Measurements from ENCODE around the gene SPSB2. TPM values are rescaled to one million over a fixed set of nuclear protein-coding genes. Genes with fewer than 3 reads are reported as not detected.
A peak's percentile ranks its signal among the peaks of the same experiment; 100 is the strongest.

The SPSB2 gene
- total and polyA plus RNA-seq, 9 of the 15 experiments (the other 6 are each of a cell fraction or from before 2014, with no cell fraction given) = 0.10 to 10.6 (median 1.9) TPM

GRCh38 chr12:6824901-6825381 is 48.2 kb downstream of the SPSB2 start:
- no peaks in the 10 kb centered on the region for H3K9me3 ChIP-seq (replicated peaks; ENCODE audit: control insufficient read depth, insufficient read depth, low read depth, low read length)
- ChIA-PET CTCF (ENCODE audit: low intra/inter-chr PET ratio) (interaction anchor here (1.2 to 1.9 kb wide), 3 partner anchors 71 to 257 kb away, joined by 3 to 15 read pairs (median 6); partner anchors contain the start of gene MLF2), POLR2A (interaction anchor here (0.6 to 0.7 kb wide), 2 partner anchors 9 to 222 kb away, joined by 3 to 5 read pairs; no protein-coding TSS in a partner anchor)
- H3K4me1 ChIP-seq (replicated peaks in 1 of 2; ENCODE audit: control insufficient read depth in 2 of 2, insufficient read depth in 2 of 2, low read length in 2 of 2) = peaks cover 18 to 53% of the 10 kb centered on the region in 2 experiments; a peak in 4 of 5 replicates
- intact Hi-C loops (cut with micrococcal nuclease) (loop anchor here (1.0 to 10.0 kb wide), 5 partner anchors 48 to 270 kb away; partner anchors contain the start of genes IFFO1 and MLF2), in situ Hi-C loops (cut with MboI) (no loop called here)
- TF ChIP-seq BDP1 (IDR thresholded peaks at IDR 0.05; ENCODE audit: insufficient read depth, insufficient read length) (no peak), KLF10 (CRISPR knock-in tag; IDR thresholded peaks at IDR 0.05) (no peak), SIN3A (IDR thresholded peaks at IDR 0.05; ENCODE audit: borderline replicate concordance in 2 of 2, control insufficient read depth in 1 of 2, low read depth in 2 of 2, low read length in 2 of 2) (no peak), THRB (CRISPR knock-in tag; conservative IDR thresholded peaks at IDR 0.05) (no peak), ZNF444 (CRISPR knock-in tag; IDR thresholded peaks at IDR 0.05) (no peak), ZNF79 (CRISPR knock-in tag; IDR thresholded peaks at IDR 0.05; ENCODE audit: low read depth) (no peak)
- peak overlapping the region in 1 of 2 experiments; percentile 58; a peak in 1 of 4 replicates for H3K9ac ChIP-seq (ENCODE audit: insufficient read depth in 1 of 2, low read depth in 2 of 2, low read length in 2 of 2)
- ATAC-seq = no peak
- peaks cover 20% of the 10 kb centered on the region for H3K79me2 ChIP-seq (ENCODE audit: control insufficient read depth, insufficient read depth, low read length)
- no TSS peak for BruUV-seq (replicated peaks)
- H2AFZ ChIP-seq (ENCODE audit: low read depth, low read length) = no peak overlapping the region
- H3K4me2 ChIP-seq (ENCODE audit: insufficient read depth, low read length) = no peak overlapping the region
- no peak overlapping the region for H3K4me3 ChIP-seq
- FAIRE-seq = no peak
- no peak for DNase-seq (ENCODE audit: extremely low read depth in 1 of 4, low spot score in 3 of 4)
- no peaks in the 10 kb centered on the region for H4K20me1 ChIP-seq (replicated peaks; ENCODE audit: control insufficient read depth, insufficient read depth, low read length)
- H3K36me3 ChIP-seq (ENCODE audit: control insufficient read depth, insufficient read depth, low read length) = peaks cover 3% of the 10 kb centered on the region; the same call in 1 of the 3 replicates
- WGBS (ENCODE audit: insufficient coverage, low coverage, missing lambda C conversion rate) = 37% methylated on average over 11 of the region's 12 CpGs
- H3K9me1 ChIP-seq (ENCODE audit: control insufficient read depth, insufficient read depth, low read length) = no peaks in the 10 kb centered on the region
- H3K27me3 ChIP-seq (ENCODE audit: control insufficient read depth in 2 of 2, insufficient read depth in 2 of 2, low read length in 2 of 2) = peaks cover 0 to 4% of the 10 kb centered on the region in 2 experiments; a peak in 2 of 5 replicates
- H3K27ac ChIP-seq (ENCODE audit: extremely low read depth, low read depth, low read length) = no peak overlapping the region

All from K562 (cell line).